Measurements from ENCODE around the gene RAB1A.
"Not testable (repeated sequence)": the region's sequence is repeated elsewhere in the genome, so short reads cannot be mapped to it uniquely, and the experiment has no call there.

The RAB1A gene

GRCh38 chr2:65134158-65134557 lies 4.3 kb upstream of the RAB1A start:
- no peak for DNase-seq

- DNase-seq = no peak
Measured at GRCh38 chr2:65133626-65134025, 3.7 kb upstream of the RAB1A start.

DNA sequence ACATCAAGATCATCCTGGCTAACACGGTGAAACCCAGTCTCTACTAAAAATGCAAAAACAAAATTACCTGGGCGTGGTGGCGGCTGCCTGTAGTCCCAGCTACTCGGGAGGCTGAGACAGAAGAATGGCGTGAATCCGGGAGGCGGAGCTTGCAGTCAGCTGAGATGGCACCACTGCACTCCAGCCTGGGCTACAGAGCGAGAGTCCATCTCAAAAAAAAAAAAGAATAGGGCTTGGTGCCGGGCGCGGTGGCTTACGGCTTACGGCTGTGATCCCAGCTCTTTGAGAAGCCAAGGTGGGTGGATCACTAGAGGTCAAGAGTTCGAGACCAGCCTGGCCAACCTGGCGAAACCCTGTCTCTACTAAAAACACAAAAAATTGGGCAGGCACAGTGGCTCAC lies 3.0 kb upstream of the RAB1A start:
- DNase-seq = not testable (repeated sequence)

GRCh38 chr2:65130664-65131175 lies 814 bp upstream of the RAB1A start:
- no peak for DNase-seq

DNA sequence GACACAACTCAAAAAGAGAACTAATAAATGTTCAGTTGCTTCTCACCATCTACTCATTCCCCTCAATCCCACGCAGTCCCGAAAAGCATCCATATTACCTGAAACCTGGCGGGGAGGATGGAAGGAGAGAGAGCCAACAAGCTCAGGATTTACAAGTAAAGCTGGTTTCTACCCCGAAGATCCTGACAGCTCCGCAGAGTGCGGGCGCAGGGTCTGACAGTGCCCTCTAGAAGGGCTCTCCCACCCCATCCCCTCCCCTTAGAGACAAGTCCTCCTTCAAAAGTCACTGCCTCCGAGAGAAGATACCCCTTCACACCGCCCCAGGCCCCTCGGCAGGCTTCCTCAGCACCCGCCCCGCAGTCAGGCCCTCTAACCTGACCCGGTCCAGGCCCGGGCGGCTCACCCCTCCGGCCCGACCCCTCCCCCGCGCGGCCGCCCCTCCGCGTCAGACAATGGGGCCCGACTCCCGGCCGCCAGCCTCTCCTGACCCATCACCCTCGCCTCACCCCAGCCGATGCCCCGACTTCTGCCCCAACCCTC lies 550 bp downstream of the RAB1A start:
- no peak for DNase-seq

DNA sequence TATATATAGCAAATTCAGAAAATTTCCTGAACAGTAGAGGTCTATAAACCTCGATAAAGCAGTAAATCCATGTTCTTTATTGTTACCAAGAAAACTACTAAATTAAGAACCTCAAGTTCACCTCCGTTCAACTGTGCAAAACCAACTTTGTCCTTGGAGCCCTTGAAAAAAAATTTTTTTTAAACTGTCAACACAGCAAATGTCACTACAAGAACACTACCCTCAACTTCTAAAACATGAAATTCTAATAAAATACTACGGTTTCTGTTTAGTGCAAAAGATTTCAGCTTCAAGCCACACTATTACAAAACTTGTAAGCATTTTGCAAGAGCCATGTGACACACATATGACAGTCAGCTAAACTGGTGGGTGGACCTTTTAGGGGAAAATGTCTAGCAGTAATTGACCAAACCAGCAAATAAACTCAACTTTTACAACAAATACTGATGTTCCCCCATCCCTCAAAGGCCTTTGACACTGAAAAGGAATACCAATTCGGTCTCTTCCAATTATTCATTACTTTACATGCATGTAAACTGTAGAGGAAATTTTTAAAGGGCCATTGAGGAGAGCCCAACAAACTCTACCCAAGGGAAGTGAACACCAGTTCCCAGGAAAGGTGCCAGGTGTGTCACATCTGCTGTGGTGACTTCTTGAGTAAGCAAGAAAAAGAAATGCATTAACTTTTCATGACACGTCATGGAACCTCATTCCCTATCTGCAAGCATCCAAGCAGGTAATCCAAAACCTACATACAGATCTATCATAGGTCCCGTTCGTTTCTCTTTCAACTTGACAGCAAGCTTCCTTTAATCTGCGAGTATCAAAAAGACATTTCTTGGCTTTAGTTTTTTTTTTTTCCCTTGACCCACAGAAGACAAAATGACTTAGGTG lies 1.4 kb downstream of the RAB1A start:
- DNase-seq = no peak

DNA sequence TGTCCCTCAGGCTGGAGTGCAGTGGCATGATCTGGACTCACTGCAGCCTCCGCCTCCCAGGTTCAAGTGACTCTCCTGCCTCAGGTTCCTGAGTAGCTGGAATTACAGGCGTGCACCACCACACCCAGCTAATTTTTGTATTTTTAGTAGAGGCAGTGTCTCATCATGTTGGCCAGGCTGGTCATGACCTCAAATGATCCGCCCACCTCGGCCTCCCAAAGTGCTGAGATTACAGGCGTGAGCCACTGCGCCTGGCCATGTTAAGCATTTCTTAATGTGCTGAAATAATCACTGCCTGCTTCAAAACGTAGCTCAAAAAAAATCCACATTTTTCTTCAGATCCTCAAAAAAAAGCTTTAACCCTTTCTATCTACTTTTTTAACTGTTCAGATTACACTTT lies 4.4 kb downstream of the RAB1A start:
- DNase-seq = not testable (repeated sequence)

DNA sequence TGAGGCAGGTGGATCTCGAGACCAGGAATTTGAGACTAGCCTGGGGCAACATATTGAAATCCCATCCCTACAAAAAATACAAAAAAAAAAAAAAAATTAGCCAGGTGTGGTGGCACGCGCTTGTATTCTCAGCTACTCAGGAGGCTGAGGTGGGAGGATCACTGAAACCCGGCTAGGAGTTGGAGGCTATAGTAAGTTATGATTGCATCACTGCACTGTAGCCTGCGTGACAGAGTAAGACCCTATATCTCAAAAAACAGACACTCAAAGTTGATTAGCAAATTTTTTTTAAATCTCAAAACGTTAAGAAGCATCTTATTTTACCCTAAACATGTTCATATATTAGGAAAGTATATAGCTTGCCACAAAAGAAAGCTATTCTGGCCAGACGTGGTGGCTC lies 7.6 kb downstream of the RAB1A start:
- no peak for DNase-seq

DNA sequence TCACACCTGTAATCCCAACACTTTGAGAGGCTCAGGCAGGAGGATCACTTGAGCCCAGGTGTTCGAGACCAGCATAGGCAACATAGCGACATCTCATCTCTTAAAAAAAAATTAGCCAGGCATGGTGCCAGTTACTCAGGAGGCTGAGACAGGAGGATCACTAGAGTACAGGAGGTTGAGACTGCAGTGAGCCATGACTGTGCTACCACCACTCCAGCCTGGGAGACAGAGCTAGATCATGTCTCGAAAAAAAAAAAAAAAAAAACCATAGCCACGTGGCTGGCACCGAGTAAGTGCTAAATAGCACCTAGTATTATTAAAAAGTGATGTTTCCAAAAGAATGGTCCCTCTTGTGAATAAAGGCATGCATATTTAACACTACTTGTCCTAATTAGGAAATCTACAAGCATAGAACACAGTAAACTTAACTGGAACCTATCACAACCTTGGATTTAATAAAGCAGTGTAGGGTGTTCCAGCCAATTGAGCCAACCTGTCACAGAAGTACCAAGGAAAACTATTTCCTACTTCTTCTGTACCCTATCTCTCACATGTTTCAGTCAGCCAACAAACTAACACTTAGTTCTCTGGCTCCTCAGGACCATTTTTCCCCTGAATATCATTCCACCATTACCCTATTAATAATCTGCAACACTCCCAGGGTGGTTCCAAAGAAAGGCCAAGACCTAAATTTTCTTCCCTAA lies 8.8 kb downstream of the RAB1A start:
- DNase-seq = no peak

DNA sequence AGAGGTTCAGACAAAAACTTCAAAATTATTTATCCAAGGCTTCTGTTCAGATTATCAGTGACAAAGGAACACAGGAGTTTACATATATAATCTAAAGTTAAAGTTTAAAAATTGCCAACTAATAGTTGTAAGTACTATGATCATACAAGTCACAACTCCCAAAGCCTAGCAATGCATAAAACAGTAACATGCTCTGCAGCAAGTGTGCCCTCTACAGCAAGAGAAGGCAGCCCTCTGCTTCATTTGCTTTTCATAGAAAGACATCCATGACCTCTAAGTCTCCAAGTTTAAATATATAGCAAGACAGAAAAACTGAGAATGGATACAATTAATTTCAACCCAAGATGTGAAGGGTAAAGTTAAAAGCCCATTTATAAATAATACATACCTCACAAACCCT lies 13.3 kb downstream of the RAB1A start:
- DNase-seq = no peak

GRCh38 chr2:65114921-65115320 lies 15.0 kb downstream of the RAB1A start:
- DNase-seq = no peak

DNA sequence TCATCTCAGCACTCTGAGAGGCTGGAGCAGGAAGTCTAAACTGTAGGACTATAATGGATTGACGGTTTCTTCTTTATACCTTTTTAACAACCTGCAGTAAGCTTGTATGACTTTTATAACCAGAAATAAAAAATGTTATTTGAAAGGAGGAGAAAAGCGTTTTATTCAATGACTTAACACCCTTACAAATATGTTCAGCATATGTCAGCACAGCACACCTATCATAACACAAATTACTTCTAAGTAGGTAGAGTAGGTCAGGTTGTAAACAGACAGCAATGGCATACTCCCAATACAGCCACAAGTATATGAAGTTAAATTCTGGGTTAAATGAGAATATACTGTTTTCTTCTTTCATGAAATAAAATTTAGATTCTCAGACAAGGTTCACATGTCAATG lies 16.1 kb downstream of the RAB1A start:
- DNase-seq = no peak

DNA sequence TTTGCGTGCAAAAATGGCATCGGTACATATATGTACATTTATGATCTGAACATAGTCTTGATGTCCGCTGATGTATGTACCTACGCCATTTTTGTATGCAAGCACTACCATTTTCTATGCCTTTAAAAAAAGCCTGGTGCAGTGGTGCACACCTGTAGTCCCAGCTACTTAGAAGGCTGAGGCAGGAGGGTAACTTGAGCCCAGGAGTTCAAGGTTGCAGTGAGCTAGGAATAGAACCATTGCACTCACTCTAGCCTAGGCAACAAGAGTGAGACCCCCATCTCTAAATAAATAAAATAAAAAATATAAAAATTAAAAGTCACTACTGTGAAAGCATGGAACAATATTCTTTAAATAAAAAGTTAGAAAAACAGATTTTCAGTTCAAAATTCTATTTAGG lies 16.7 kb downstream of the RAB1A start:
- no peak for DNase-seq

DNA sequence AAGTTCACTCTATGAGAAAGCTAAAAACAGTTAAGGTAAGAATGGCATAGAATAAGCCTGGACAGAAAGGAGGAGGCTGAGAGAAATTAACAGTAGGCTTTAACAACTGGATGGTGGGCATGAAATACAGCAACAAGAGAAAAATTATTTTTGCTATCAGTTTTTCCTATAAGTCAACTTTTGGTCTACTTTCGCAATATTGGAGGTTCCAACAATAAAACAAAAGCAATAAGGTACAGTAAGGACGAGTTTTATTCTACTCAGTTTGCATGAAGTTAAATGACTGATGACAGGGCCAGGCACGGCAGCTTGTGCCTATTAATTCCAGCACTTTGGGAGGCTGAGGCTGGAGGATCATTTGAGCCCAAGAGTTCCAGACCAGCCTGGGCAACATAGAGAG lies 17.3 kb downstream of the RAB1A start:
- no peak for DNase-seq

DNA sequence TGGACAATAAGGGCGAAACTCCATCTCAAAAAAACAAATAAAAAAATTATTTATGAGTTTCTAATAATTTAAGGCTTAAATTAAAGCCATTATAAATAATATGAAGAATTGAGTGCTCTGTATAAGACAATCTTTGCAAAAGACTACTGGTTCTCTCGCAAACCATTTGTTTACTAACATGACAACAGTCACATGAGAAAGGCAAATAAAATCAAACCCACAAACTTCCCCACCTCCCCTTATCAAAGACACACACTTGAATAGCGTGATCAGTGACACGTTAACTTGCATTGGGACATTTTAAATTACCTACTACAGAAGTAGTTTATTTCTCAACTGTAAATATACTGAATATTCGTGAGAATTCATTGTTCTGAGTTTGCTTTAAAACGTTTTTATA lies 21.1 kb downstream of the RAB1A start:
- DNase-seq = no peak

- no peak for DNase-seq
Measured at GRCh38 chr2:65107530-65107929, 22.4 kb downstream of the RAB1A start.

GRCh38 chr2:65103013-65103715 lies 26.7 kb downstream of the RAB1A start:
- peak; percentile 54 for DNase-seq

- no peak for DNase-seq
Measured at GRCh38 chr2:65101071-65101470, 28.8 kb downstream of the RAB1A start.

- DNase-seq = no peak
Measured at GRCh38 chr2:65098741-65099140, 31.2 kb downstream of the RAB1A start.

DNA sequence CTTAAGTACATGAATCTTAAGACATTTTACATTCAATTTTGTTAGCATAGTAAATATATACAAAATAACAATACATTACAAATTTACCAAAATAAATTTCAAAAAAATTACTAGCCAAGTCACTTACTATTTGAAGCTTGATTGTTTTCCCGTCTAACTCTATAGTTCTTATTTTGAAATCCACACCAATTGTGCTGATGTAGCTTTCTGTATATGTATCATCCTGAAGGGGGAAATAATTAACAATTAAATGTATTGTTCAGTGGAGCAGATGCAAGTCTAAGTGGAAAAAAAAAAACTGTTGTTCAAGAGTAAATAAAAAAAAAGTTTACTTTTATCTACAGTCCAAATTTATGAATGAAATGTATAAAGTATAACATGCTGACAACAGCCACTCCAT lies 32.1 kb downstream of the RAB1A start:
- no peak for DNase-seq

DNA sequence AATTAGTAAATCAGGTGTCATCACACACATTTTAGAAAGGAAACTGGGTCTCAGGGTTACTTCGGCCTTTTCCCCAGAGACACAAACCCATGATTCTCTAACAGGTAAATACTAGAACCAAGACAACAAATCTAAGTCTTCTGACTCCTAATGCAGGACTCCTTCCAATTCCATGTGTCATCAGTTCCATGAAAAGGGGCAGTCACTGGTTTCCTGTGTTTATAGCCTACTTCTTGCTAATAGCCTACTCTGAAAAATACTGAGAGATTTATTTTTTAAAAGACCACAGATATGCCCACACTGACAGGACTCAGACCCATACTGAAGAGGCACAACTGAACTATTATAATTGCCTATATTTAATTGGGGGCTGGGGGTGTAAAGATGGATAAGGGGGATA lies 33.0 kb downstream of the RAB1A start:
- no peak for DNase-seq

- no peak for DNase-seq
Measured at GRCh38 chr2:65093211-65093610, 36.7 kb downstream of the RAB1A start.

GRCh38 chr2:65092791-65093190 lies 37.1 kb downstream of the RAB1A start:
- DNase-seq = no peak
